Fibroblast of mammary gland (primary cell): ENCODE measurements around the gene RASAL1.
A peak's percentile ranks its signal among the peaks of the same experiment; 100 is the strongest.

Experiments used
- DNase-seq: peaks from one replicate; pipeline ENCODE4 v3.0.0-alpha.2; 2010; ENCODE audit warnings: low read depth
- H3K4me3 ChIP-seq: 2 replicates; pipeline ENCODE4 v1.5.1; 2011; ENCODE audit warnings: low read depth, mild to moderate bottlenecking, low read length, moderate library complexity; ENCODE audit not compliant: control insufficient read depth
- TF ChIP-seq, protein P1 (sequence below): conservative IDR thresholded peaks from 2 replicates; pipeline ENCODE4 v1.5.1; 2011; ENCODE audit warnings: low read depth, low read length, inconsistent platforms; ENCODE audit not compliant: control insufficient read depth, insufficient read depth

RASAL1 gene

DNA sequence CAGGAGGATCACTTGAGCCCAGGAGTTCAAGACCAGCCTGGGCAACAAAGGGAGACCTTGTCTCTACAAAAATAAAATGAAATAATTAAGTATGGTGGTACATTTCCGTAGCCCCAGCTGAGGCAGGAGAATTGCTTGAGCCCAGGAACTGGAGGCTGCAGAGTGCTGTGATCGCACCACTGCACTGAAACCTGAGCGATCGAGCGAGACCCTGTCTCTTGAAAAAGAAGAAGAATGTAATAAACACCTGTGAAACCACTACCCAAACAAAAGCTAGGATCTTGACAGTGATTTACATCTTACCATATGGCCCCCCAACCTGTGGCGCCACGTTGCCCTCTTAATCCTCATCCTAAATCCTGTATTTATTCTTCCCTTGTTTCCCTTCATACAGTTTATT, 84.8 kb downstream of the RASAL1 start:
- DNase-seq: no peak
- H3K4me3 ChIP-seq: no peak overlapping the region
- TF ChIP-seq, protein P1, sequence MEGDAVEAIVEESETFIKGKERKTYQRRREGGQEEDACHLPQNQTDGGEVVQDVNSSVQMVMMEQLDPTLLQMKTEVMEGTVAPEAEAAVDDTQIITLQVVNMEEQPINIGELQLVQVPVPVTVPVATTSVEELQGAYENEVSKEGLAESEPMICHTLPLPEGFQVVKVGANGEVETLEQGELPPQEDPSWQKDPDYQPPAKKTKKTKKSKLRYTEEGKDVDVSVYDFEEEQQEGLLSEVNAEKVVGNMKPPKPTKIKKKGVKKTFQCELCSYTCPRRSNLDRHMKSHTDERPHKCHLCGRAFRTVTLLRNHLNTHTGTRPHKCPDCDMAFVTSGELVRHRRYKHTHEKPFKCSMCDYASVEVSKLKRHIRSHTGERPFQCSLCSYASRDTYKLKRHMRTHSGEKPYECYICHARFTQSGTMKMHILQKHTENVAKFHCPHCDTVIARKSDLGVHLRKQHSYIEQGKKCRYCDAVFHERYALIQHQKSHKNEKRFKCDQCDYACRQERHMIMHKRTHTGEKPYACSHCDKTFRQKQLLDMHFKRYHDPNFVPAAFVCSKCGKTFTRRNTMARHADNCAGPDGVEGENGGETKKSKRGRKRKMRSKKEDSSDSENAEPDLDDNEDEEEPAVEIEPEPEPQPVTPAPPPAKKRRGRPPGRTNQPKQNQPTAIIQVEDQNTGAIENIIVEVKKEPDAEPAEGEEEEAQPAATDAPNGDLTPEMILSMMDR: no peak

DNA sequence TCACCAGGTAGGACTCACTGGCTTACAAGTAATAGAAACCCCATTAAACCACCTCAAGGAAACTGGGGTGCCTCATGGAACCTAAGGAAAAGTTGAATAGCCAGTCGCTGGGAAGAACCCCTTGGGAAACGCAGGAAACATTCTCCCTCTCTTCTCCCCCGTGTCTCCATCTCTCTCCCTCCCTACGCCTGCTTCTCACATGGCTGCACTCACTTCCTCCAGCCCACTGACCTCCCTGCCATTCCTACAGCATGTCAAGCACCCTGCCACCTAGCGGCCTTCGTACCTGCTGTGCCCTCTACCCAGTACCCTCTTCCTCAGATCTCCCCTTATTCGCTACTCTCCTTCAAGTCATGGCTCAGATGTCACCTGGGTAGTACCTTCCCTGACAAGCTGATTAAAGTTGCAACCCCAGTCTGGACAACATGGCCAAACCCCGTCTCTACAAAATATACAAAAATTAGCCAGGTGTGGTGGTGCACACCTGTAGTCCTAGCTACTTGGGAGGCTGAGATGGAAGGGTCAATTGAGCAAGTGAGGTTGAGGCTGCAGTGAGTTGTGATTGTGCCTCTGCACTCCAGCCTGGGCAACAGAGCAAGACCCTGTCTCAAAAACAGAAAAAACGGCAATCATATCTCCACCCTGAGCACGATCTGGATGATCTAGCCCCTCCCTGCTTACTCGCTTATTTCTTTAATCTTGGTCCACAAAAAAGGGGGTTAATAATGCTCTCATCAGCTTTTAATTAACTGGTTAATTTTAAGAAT, 85.4 kb downstream of the RASAL1 start:
- TF ChIP-seq, protein P1: peak; percentile 9
- DNase-seq: no peak
- H3K4me3 ChIP-seq: no peak overlapping the region
